Upper lobe of left lung (tissue), 6 donors: Measurements from ENCODE around the gene LYPD3. TPM values are rescaled to one million over a fixed set of nuclear protein-coding genes. Genes with fewer than 3 reads are reported as not detected.
A peak's percentile ranks its signal among the peaks of the same experiment; 100 is the strongest.

Source experiments
- ATAC-seq, 2 donors: fragments of 200-7000 bp; cut with Tn5 transposase; one replicate each; pipeline ENCODE4 v1.9.1; 2022; ENCODE audit warnings: mild to moderate bottlenecking in 2 of 2, moderate library complexity in 2 of 2; ENCODE audit not compliant: low FRiP score in 2 of 2
- DNase-seq, 2 donors: peaks; one replicate each; pipeline ENCODE4 v3.0.0-alpha.2; 2019 to 2020
- H3K27ac ChIP-seq, 4 donors: fragments of 200-600 bp; sonication (generic); one replicate each; pipeline ENCODE4 v1.5.1; 2016 to 2019
- H3K27me3 ChIP-seq, 4 donors: fragments of 200-600 bp; sonication (generic); one replicate each; pipeline ENCODE4 v1.5.1; 2017 to 2019
- H3K36me3 ChIP-seq, 4 donors: fragments of 200-600 bp; sonication (generic); one replicate each; pipeline ENCODE4 v1.5.1; 2016 to 2019
- H3K4me1 ChIP-seq, 4 donors: fragments of 200-600 bp; sonication (generic); one replicate each; pipeline ENCODE4 v1.5.1; 2018 to 2019
- H3K4me3 ChIP-seq, 4 donors: fragments of 200-600 bp; sonication (generic); one replicate each; pipeline ENCODE4 v1.5.1; 2017 to 2019; ENCODE audit warnings: mild to moderate bottlenecking in 2 of 4, moderate library complexity in 1 of 4
- H3K9me3 ChIP-seq, 4 donors: fragments of 200-600 bp; sonication (generic); one replicate each; pipeline ENCODE4 v1.5.1; 2018 to 2019
- CTCF ChIP-seq, 6 experiments: fragments of 450-650 bp in 4 of 6; fragments of 200-600 bp in 2 of 6; sonication (generic) in 2 of 6; IDR thresholded peaks; one replicate each; pipeline ENCODE4 v1.5.1; 2016 to 2019; ENCODE audit warnings: antibody characterized with exemption in 6 of 6
- EP300 ChIP-seq, 4 donors: sonication (generic); formaldehyde crosslinking; IDR thresholded peaks; one replicate each; pipeline ENCODE4 v1.5.1; 2017; ENCODE audit warnings: antibody characterized with exemption in 4 of 4, control low read depth in 2 of 4
- POLR2A ChIP-seq, 4 donors: fragments of 450-650 bp; IDR thresholded peaks; one replicate each; pipeline ENCODE4 v1.5.1; 2016 to 2017; ENCODE audit warnings: antibody characterized with exemption in 4 of 4, mild to moderate bottlenecking in 2 of 4
- POLR2AphosphoS5 ChIP-seq, 2 donors: sonication (generic); formaldehyde crosslinking; IDR thresholded peaks; one replicate each; pipeline ENCODE4 v1.5.1; 2017; ENCODE audit warnings: antibody characterized with exemption in 2 of 2
- whole genome bisulfite sequencing, 2 donors: methylation state at CpG; one replicate each; pipeline ENCODE4 v1.1.5; 2017 to 2018; 5-methylcytosine and 5-hydroxymethylcytosine counted together
- total RNA-seq, 6 donors: library from RNA; depleted of rRNA in 4 of 6; stranded (reverse); fragments of >200 nt in 4 of 6; gene quantifications; one replicate each; pipeline versions ENCODE4 v1.1.0 to v1.2.1, GENCODE V29; 2016 to 2021
- donor health status: DM: no; HTN: no; CAD: no; lungs with moderate emphysema.
- donor health status: DM: no; HTN: yes; CAD: no; lungs with severe emphysema.

LYPD3 gene
- total RNA-seq, 6 donors from 2014 or later, result 0.29 to 13.6 (median 0.39) TPM; not detected in 1

- peaks cover 2 to 22% (median 13%) of the 10 kb centered on the region in 4 donors for H3K4me1 ChIP-seq
- WGBS, 2 donors, result 89 to 92% methylated on average over 2 of the region's 2 CpGs
Observed at GRCh38 chr19:43433358-43433673, 32.1 kb downstream of the LYPD3 start.

GRCh38 chr19:43430976-43431375, 34.4 kb downstream of the LYPD3 start:
- no peaks in the 10 kb centered on the region for H3K9me3 ChIP-seq
- H3K4me3 ChIP-seq, result no peak overlapping the region
- no peaks in the 10 kb centered on the region for H3K27me3 ChIP-seq
- ATAC-seq, result no peak
- DNase-seq, result no peak
- H3K4me1 ChIP-seq, result peaks cover 0 to 16% (median 8%) of the 10 kb centered on the region in 4 donors
- peak overlapping the region in 2 of 4 donors; percentile 59 to 77 for H3K27ac ChIP-seq
- no peaks in the 10 kb centered on the region for H3K36me3 ChIP-seq
- 90 to 92% methylated on average over 9 of the region's 9 CpGs for WGBS, 2 donors
- no peak for TF ChIP-seq POLR2AphosphoS5 (IDR thresholded peaks at IDR 0.05)
- TF ChIP-seq EP300 (IDR thresholded peaks at IDR 0.05), result no peak
- TF ChIP-seq POLR2A (IDR thresholded peaks at IDR 0.05), result no peak
- no peak for TF ChIP-seq CTCF (IDR thresholded peaks at IDR 0.05)

More at GRCh38 chr19:43433358-43433673, 32.1 kb downstream of the LYPD3 start:
- no peak overlapping the region for H3K27ac ChIP-seq
- no peak overlapping the region for H3K4me3 ChIP-seq
- ATAC-seq (no peak), DNase-seq (no peak)
- TF ChIP-seq POLR2A (IDR thresholded peaks at IDR 0.05) (no peak), CTCF (IDR thresholded peaks at IDR 0.05) (no peak), EP300 (IDR thresholded peaks at IDR 0.05) (no peak), POLR2AphosphoS5 (IDR thresholded peaks at IDR 0.05) (no peak)
- H3K27me3 ChIP-seq, result no peaks in the 10 kb centered on the region
- H3K9me3 ChIP-seq, result no peaks in the 10 kb centered on the region
- no peaks in the 10 kb centered on the region for H3K36me3 ChIP-seq

- no peaks in the 10 kb centered on the region for H3K27me3 ChIP-seq
- no peak for TF ChIP-seq POLR2AphosphoS5 (IDR thresholded peaks at IDR 0.05)
- no peak for TF ChIP-seq EP300 (IDR thresholded peaks at IDR 0.05)
- TF ChIP-seq CTCF (IDR thresholded peaks at IDR 0.05), result no peak
- TF ChIP-seq POLR2A (IDR thresholded peaks at IDR 0.05), result no peak
- no peaks in the 10 kb centered on the region for H3K36me3 ChIP-seq
- 53 to 63% methylated on average over 6 of the region's 6 CpGs for WGBS, 2 donors
- no peak overlapping the region for H3K4me3 ChIP-seq
- H3K4me1 ChIP-seq, result peaks cover 0 to 16% (median 9%) of the 10 kb centered on the region in 4 donors
- DNase-seq, result no peak
- no peaks in the 10 kb centered on the region for H3K9me3 ChIP-seq
- no peak for ATAC-seq
- H3K27ac ChIP-seq, result peak overlapping the region in 2 of 4 donors; percentile 59 to 77
Observed at GRCh38 chr19:43430142-43430710, 35.2 kb downstream of the LYPD3 start.

GRCh38 chr19:43429395-43429794, 36.0 kb downstream of the LYPD3 start:
- H3K9me3 ChIP-seq, result no peaks in the 10 kb centered on the region
- WGBS, 2 donors, result 89 to 98% methylated on average over 7 of the region's 7 CpGs
- H3K27ac ChIP-seq, result peak overlapping the region in 1 of 4 donors; percentile 45
- no peak for TF ChIP-seq EP300 (IDR thresholded peaks at IDR 0.05)
- no peak for ATAC-seq
- H3K36me3 ChIP-seq, result no peaks in the 10 kb centered on the region
- H3K27me3 ChIP-seq, result no peaks in the 10 kb centered on the region
- DNase-seq, result no peak
- peaks cover 0 to 16% (median 9%) of the 10 kb centered on the region in 4 donors for H3K4me1 ChIP-seq
- no peak overlapping the region for H3K4me3 ChIP-seq

GRCh38 chr19:43425567-43426392, 39.6 kb downstream of the LYPD3 start:
- peaks cover 0 to 12% (median 8%) of the 10 kb centered on the region in 4 donors for H3K4me1 ChIP-seq
- WGBS, 2 donors, result 29% methylated on average over 8 of the region's 8 CpGs
- no peak for ATAC-seq
- no peaks in the 10 kb centered on the region for H3K36me3 ChIP-seq
- TF ChIP-seq POLR2A (IDR thresholded peaks at IDR 0.05), result no peak
- peak in 5 of 6 experiments; percentile 13 to 30 (median 19) for TF ChIP-seq CTCF (IDR thresholded peaks at IDR 0.05)
- no peak for DNase-seq
- peak overlapping the region in 1 of 4 donors; percentile 50 for H3K27ac ChIP-seq
- no peak overlapping the region for H3K4me3 ChIP-seq
- no peaks in the 10 kb centered on the region for H3K9me3 ChIP-seq
- H3K27me3 ChIP-seq, result no peaks in the 10 kb centered on the region
